Measurements from ENCODE around the gene MCFD2. TPM values are rescaled to one million over a fixed set of nuclear protein-coding genes. Genes with fewer than 3 reads are reported as not detected.

MCFD2 gene
- total RNA-seq, 4 donors from 2014 or later: 131 to 223 (median 169) TPM

DNA sequence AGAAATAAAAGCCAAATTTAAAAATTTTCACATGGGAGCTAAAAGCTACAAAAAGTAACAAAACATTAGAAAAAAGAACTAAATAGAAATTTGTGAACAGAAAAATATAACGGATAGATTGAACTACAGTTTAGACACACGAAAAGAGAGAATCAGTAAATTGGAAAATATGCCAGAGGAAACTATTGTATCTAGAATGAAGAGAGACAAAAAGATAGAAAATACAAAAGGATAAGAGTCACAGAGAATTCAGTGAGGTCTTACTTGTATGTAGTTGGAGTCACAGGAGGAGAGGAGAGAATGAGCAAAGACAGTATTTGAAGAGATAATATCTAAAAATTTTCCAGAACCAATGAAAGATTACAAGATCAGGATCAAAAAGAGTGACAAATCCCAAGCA lies 11.3 kb upstream of the MCFD2 start:
- no peaks in the 10 kb centered on the region for H3K36me3 ChIP-seq
- DNase-seq: no peak
- WGBS, 2 donors: 98 to 99% methylated on average over 2 of the region's 2 CpGs
- H3K27me3 ChIP-seq: no peaks in the 10 kb centered on the region
- H3K4me1 ChIP-seq: no peaks in the 10 kb centered on the region
- H3K4me3 ChIP-seq (replicated peaks in 1 of 3): no peak overlapping the region
- no peaks in the 10 kb centered on the region for H3K9me3 ChIP-seq
- intact Hi-C loops (cut with DNase I): no loop called here
- TF ChIP-seq POLR2A (IDR thresholded peaks at IDR 0.05): no peak
- TF ChIP-seq, protein P1, sequence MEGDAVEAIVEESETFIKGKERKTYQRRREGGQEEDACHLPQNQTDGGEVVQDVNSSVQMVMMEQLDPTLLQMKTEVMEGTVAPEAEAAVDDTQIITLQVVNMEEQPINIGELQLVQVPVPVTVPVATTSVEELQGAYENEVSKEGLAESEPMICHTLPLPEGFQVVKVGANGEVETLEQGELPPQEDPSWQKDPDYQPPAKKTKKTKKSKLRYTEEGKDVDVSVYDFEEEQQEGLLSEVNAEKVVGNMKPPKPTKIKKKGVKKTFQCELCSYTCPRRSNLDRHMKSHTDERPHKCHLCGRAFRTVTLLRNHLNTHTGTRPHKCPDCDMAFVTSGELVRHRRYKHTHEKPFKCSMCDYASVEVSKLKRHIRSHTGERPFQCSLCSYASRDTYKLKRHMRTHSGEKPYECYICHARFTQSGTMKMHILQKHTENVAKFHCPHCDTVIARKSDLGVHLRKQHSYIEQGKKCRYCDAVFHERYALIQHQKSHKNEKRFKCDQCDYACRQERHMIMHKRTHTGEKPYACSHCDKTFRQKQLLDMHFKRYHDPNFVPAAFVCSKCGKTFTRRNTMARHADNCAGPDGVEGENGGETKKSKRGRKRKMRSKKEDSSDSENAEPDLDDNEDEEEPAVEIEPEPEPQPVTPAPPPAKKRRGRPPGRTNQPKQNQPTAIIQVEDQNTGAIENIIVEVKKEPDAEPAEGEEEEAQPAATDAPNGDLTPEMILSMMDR (IDR thresholded peaks at IDR 0.05): no peak
- H3K27ac ChIP-seq: no peak overlapping the region

DNA sequence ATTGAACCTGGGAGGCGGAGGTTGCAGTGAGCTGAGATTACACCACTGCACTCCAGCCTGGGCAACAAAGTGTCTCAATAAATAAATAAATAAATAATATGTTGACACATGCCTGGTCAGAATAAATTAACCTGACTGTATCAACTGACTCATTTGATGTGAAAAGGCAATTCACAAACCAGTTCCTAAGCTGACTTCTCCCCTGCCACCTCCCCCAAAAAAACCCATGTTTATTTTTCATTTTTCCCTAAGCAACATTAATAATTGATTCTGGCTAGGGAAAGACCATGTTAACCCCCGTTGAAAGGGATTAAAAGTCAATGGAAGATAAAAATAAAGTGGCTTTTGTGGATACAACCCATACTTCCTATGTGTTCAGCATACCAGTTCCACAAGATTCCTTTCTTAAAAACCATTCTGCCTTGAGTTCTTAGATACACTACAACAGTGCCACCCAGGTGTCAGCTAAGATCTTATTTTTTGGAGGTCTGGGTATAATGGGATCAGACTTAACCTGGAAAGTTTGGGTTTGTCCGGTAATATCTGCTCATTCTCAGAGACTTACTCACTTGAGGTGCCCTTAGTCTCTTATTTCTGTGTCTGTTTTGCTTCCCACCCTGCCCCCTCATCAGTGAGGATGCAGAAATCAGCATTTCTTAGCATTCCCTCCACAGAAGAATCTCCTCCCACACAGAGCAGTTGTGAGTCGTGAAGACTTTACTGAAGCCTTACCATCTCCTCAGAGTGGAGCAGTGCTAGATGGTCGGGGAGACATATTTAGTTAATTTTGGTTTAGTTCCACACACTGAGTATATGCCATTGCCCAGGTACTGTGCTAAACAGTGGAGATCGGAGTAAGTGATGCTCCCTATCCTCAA lies 10.1 kb upstream of the MCFD2 start:
- TF ChIP-seq POLR2A (IDR thresholded peaks at IDR 0.05): no peak
- TF ChIP-seq, protein P1 (IDR thresholded peaks at IDR 0.05): no peak
- intact Hi-C loops (cut with DNase I): no loop called here
- H3K9me3 ChIP-seq: no peaks in the 10 kb centered on the region
- H3K27me3 ChIP-seq: no peaks in the 10 kb centered on the region
- H3K36me3 ChIP-seq: no peaks in the 10 kb centered on the region
- no peak overlapping the region for H3K4me3 ChIP-seq (replicated peaks in 1 of 3)
- DNase-seq: no peak
- 78 to 84% methylated on average over 6 of the region's 6 CpGs for WGBS, 2 donors
- no peaks in the 10 kb centered on the region for H3K4me1 ChIP-seq
- no peak overlapping the region for H3K27ac ChIP-seq

DNA sequence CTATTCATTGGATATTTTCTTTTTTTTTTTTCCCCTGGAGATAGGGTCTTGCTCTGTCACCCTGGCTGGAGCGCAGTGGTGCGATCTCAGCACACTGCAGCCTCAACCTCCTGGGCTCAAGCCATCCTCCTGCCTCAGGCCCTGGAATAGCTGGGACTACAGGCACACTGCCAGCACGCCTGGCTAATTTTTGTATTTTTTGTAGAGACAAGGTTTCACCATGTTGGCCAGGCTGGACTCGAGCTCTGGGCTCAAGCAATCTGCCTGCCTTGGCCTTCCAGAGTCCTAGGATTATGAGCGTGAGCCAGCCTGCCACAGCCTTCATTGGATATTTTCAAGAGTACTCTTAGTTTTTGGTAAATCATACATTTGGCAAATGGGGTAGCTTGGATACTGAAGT lies 9.0 kb upstream of the MCFD2 start:
- DNase-seq: no peak
- 84 to 86% methylated on average over 5 of the region's 5 CpGs for WGBS, 2 donors
- intact Hi-C loops (cut with DNase I): no loop called here
- H3K27ac ChIP-seq: no peak overlapping the region
- no peaks in the 10 kb centered on the region for H3K36me3 ChIP-seq
- H3K27me3 ChIP-seq: no peaks in the 10 kb centered on the region
- TF ChIP-seq, protein P1 (IDR thresholded peaks at IDR 0.05): no peak
- no peak for TF ChIP-seq POLR2A (IDR thresholded peaks at IDR 0.05)
- no peaks in the 10 kb centered on the region for H3K4me1 ChIP-seq
- H3K4me3 ChIP-seq (replicated peaks in 1 of 3): no peak overlapping the region
- no peaks in the 10 kb centered on the region for H3K9me3 ChIP-seq

DNA sequence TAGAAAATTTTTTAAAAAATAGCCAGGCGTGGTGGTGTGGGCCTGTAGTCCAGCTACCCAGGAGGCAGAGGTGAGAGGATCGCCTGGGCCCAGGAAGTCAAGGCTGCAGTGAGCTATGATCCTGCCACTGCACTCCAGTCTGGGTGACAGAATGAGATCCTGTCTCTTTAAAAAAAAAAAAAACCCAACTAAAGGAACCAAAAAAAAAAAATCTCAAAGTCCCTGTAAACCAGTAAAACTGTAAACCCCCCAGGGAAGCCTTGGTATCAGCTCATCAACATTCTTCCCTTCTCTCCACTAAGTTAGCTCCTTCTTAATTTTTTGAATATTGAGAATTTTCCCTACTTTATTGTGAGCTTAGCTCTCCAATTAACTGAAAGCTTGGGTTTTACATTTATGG lies 8.4 kb upstream of the MCFD2 start:
- Histone ChIP-seq H3K9me3 (no peaks in the 10 kb centered on the region), H3K36me3 (no peaks in the 10 kb centered on the region), H3K4me3 (replicated peaks in 1 of 3) (no peak overlapping the region), H3K27ac (no peak overlapping the region), H3K4me1 (no peaks in the 10 kb centered on the region), H3K27me3 (no peaks in the 10 kb centered on the region)
- intact Hi-C loops (cut with DNase I): no loop called here
- 95 to 97% methylated on average over 2 of the region's 2 CpGs for WGBS, 2 donors
- TF ChIP-seq, protein P1 (IDR thresholded peaks at IDR 0.05): no peak
- no peak for TF ChIP-seq POLR2A (IDR thresholded peaks at IDR 0.05)
- no peak for DNase-seq

DNA sequence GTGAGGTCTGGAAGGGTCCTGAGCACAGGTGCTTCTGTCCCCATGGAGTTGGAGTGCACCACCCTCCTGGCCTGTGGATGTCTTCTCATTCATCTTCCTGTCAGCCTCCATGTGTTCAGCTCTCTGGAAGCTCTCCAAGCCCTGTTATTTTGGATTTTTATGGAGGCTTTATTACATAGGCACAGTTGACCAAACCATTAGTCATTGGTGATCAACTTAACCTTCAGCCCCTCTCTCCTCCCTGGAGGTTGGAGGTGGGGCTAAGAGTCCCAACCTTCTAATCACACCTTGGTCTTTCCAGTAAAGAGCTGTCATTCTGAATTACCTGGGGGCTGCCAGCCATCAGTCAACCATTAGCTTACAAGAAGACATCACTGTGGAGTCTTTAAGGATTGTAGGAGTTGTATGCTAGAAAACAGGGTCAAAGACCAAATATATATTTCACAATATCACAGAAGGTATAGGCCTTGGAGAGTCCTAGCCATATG lies 7.5 kb upstream of the MCFD2 start:
- H3K4me3 ChIP-seq (replicated peaks in 1 of 3): no peak overlapping the region
- H3K36me3 ChIP-seq: no peaks in the 10 kb centered on the region
- H3K9me3 ChIP-seq: no peaks in the 10 kb centered on the region
- TF ChIP-seq POLR2A (IDR thresholded peaks at IDR 0.05): no peak
- TF ChIP-seq, protein P1 (IDR thresholded peaks at IDR 0.05): no peak
- no peaks in the 10 kb centered on the region for H3K27me3 ChIP-seq
- no peak for DNase-seq
- intact Hi-C loops (cut with DNase I): no loop called here
- H3K4me1 ChIP-seq: no peaks in the 10 kb centered on the region
- no peak overlapping the region for H3K27ac ChIP-seq
